Activated CD4-positive, alpha-beta T cell treated with anti-CD3 and anti-CD28 coated beads, Interleukin-2, amount 10 ng/mL, durations not matched to agents 24 days and 14 days (primary cell): ENCODE measurements around the gene DCN. TPM values are rescaled to one million over a fixed set of nuclear protein-coding genes. Genes with fewer than 3 reads are reported as not detected.

Experiments used
- DNase-seq: peaks from one replicate; pipeline ENCODE4 v3.0.0; 2022
- H3K27ac Mint-ChIP-seq: one replicate; pipeline ENCODE4 v1.8.0; 2022; ENCODE audit warnings: mild to moderate bottlenecking, mixed read lengths
- H3K27me3 Mint-ChIP-seq: one replicate; pipeline ENCODE4 v1.8.0; 2022; ENCODE audit warnings: mixed read lengths
- H3K36me3 Mint-ChIP-seq: one replicate; pipeline ENCODE4 v1.8.0; 2022; ENCODE audit warnings: low read depth, mild to moderate bottlenecking, mixed read lengths
- H3K4me1 Mint-ChIP-seq: one replicate; pipeline ENCODE4 v1.8.0; 2021; ENCODE audit warnings: mixed read lengths
- H3K4me3 Mint-ChIP-seq: one replicate; pipeline ENCODE4 v1.8.0; 2022; ENCODE audit warnings: mild to moderate bottlenecking, moderate library complexity, mixed read lengths
- H3K9me3 Mint-ChIP-seq: one replicate; pipeline ENCODE4 v1.8.0; 2021; ENCODE audit warnings: mixed read lengths
- intact Hi-C: fragments of 100-400 bp; cut with micrococcal nuclease; formaldehyde crosslinking; loops from one replicate; pipeline ENCODE4 v1.15.1; 2023
- total RNA-seq: library from RNA; stranded (reverse); gene quantifications from 2 replicates; pipeline ENCODE4 v1.2.3, GENCODE V29; 2022

Gene DCN
- total RNA-seq, 1 donor from 2014 or later = not detected

GRCh38 chr12:91178781-91179180 lies 3.8 kb downstream of the DCN start:
- Mint-ChIP-seq H3K36me3 (no peaks in the 10 kb centered on the region), H3K27me3 (no peaks in the 10 kb centered on the region), H3K9me3 (no peaks in the 10 kb centered on the region), H3K4me1 (peaks cover 2% of the 10 kb centered on the region), H3K27ac (no peak overlapping the region), H3K4me3 (no peak overlapping the region)
- intact Hi-C loops = loop anchor here (5.0 kb wide), 1 partner anchor 149 kb away; no protein-coding TSS in a partner anchor
- DNase-seq = no peak

GRCh38 chr12:91178139-91178561 lies 4.5 kb downstream of the DCN start:
- no peak overlapping the region for H3K27ac Mint-ChIP-seq
- H3K27me3 Mint-ChIP-seq = no peaks in the 10 kb centered on the region
- H3K4me3 Mint-ChIP-seq = no peak overlapping the region
- no peaks in the 10 kb centered on the region for H3K36me3 Mint-ChIP-seq
- intact Hi-C loops = loop anchor here (5.0 kb wide), 1 partner anchor 149 kb away; no protein-coding TSS in a partner anchor
- no peaks in the 10 kb centered on the region for H3K9me3 Mint-ChIP-seq
- DNase-seq = no peak
- H3K4me1 Mint-ChIP-seq = peaks cover 2% of the 10 kb centered on the region

- Mint-ChIP-seq H3K9me3 (no peaks in the 10 kb centered on the region), H3K27ac (no peak overlapping the region), H3K27me3 (no peaks in the 10 kb centered on the region), H3K36me3 (no peaks in the 10 kb centered on the region), H3K4me1 (peaks cover 2% of the 10 kb centered on the region), H3K4me3 (no peak overlapping the region)
- no peak for DNase-seq
- intact Hi-C loops = loop anchor here (5.0 kb wide), 1 partner anchor 150 kb away; no protein-coding TSS in a partner anchor
Observed at GRCh38 chr12:91177381-91177780, 5.2 kb downstream of the DCN start.

GRCh38 chr12:91176915-91177314 lies 5.7 kb downstream of the DCN start:
- Mint-ChIP-seq H3K36me3 (no peaks in the 10 kb centered on the region), H3K27me3 (no peaks in the 10 kb centered on the region), H3K27ac (no peak overlapping the region), H3K4me3 (no peak overlapping the region), H3K9me3 (no peaks in the 10 kb centered on the region), H3K4me1 (peaks cover 2% of the 10 kb centered on the region)
- no peak for DNase-seq
- intact Hi-C loops = loop anchor here (5.0 kb wide), 1 partner anchor 150 kb away; no protein-coding TSS in a partner anchor

GRCh38 chr12:91176358-91176757 lies 6.3 kb downstream of the DCN start:
- Mint-ChIP-seq H3K27me3 (no peaks in the 10 kb centered on the region), H3K27ac (no peak overlapping the region), H3K9me3 (no peaks in the 10 kb centered on the region), H3K4me1 (peaks cover 2% of the 10 kb centered on the region), H3K4me3 (no peak overlapping the region), H3K36me3 (no peaks in the 10 kb centered on the region)
- intact Hi-C loops = loop anchor here (5.0 kb wide), 1 partner anchor 151 kb away; no protein-coding TSS in a partner anchor
- DNase-seq = no peak

GRCh38 chr12:91173124-91173523 lies 9.5 kb downstream of the DCN start:
- H3K27ac Mint-ChIP-seq = no peak overlapping the region
- intact Hi-C loops = no loop called here
- no peaks in the 10 kb centered on the region for H3K27me3 Mint-ChIP-seq
- no peak for DNase-seq
- H3K9me3 Mint-ChIP-seq = no peaks in the 10 kb centered on the region
- no peak overlapping the region for H3K4me3 Mint-ChIP-seq
- no peaks in the 10 kb centered on the region for H3K36me3 Mint-ChIP-seq
- peaks cover under 1% of the 10 kb centered on the region for H3K4me1 Mint-ChIP-seq

- intact Hi-C loops = no loop called here
- Mint-ChIP-seq H3K27ac (no peak overlapping the region), H3K27me3 (no peaks in the 10 kb centered on the region), H3K9me3 (no peaks in the 10 kb centered on the region), H3K4me3 (no peak overlapping the region), H3K36me3 (no peaks in the 10 kb centered on the region), H3K4me1 (no peaks in the 10 kb centered on the region)
- DNase-seq = no peak
Observed at GRCh38 chr12:91172096-91172495, 10.5 kb downstream of the DCN start.

- Mint-ChIP-seq H3K9me3 (no peaks in the 10 kb centered on the region), H3K4me3 (no peak overlapping the region), H3K27me3 (no peaks in the 10 kb centered on the region), H3K36me3 (no peaks in the 10 kb centered on the region), H3K4me1 (no peaks in the 10 kb centered on the region), H3K27ac (no peak overlapping the region)
- DNase-seq = no peak
- intact Hi-C loops = no loop called here
Observed at GRCh38 chr12:91171476-91171875, 11.1 kb downstream of the DCN start.

- Mint-ChIP-seq H3K27ac (no peak overlapping the region), H3K27me3 (no peaks in the 10 kb centered on the region), H3K9me3 (no peaks in the 10 kb centered on the region), H3K36me3 (no peaks in the 10 kb centered on the region), H3K4me3 (no peak overlapping the region), H3K4me1 (no peaks in the 10 kb centered on the region)
- DNase-seq = no peak
- intact Hi-C loops = no loop called here
Observed at GRCh38 chr12:91163116-91163515, 19.5 kb downstream of the DCN start.

GRCh38 chr12:91161009-91161408 lies 21.6 kb downstream of the DCN start:
- H3K4me3 Mint-ChIP-seq = no peak overlapping the region
- no peaks in the 10 kb centered on the region for H3K36me3 Mint-ChIP-seq
- intact Hi-C loops = no loop called here
- no peaks in the 10 kb centered on the region for H3K4me1 Mint-ChIP-seq
- H3K9me3 Mint-ChIP-seq = no peaks in the 10 kb centered on the region
- no peak overlapping the region for H3K27ac Mint-ChIP-seq
- H3K27me3 Mint-ChIP-seq = no peaks in the 10 kb centered on the region
- no peak for DNase-seq

- no peak for DNase-seq
- no peaks in the 10 kb centered on the region for H3K36me3 Mint-ChIP-seq
- no peak overlapping the region for H3K27ac Mint-ChIP-seq
- H3K4me1 Mint-ChIP-seq = no peaks in the 10 kb centered on the region
- H3K27me3 Mint-ChIP-seq = no peaks in the 10 kb centered on the region
- H3K9me3 Mint-ChIP-seq = no peaks in the 10 kb centered on the region
- H3K4me3 Mint-ChIP-seq = no peak overlapping the region
- intact Hi-C loops = no loop called here
Observed at GRCh38 chr12:91155990-91156389, 26.6 kb downstream of the DCN start.

- no peak overlapping the region for H3K4me3 Mint-ChIP-seq
- no peak overlapping the region for H3K27ac Mint-ChIP-seq
- H3K36me3 Mint-ChIP-seq = no peaks in the 10 kb centered on the region
- no peaks in the 10 kb centered on the region for H3K9me3 Mint-ChIP-seq
- intact Hi-C loops = no loop called here
- DNase-seq = no peak
- no peaks in the 10 kb centered on the region for H3K4me1 Mint-ChIP-seq
- H3K27me3 Mint-ChIP-seq = no peaks in the 10 kb centered on the region
Observed at GRCh38 chr12:91154131-91154530, 28.5 kb downstream of the DCN start.

GRCh38 chr12:91144053-91144452 lies 38.6 kb downstream of the DCN start:
- no peak overlapping the region for H3K27ac Mint-ChIP-seq
- H3K9me3 Mint-ChIP-seq = no peaks in the 10 kb centered on the region
- DNase-seq = no peak
- intact Hi-C loops = no loop called here
- H3K4me3 Mint-ChIP-seq = no peak overlapping the region
- H3K27me3 Mint-ChIP-seq = no peaks in the 10 kb centered on the region
- H3K4me1 Mint-ChIP-seq = no peaks in the 10 kb centered on the region
- no peaks in the 10 kb centered on the region for H3K36me3 Mint-ChIP-seq

GRCh38 chr12:91143206-91143605 lies 39.4 kb downstream of the DCN start:
- Mint-ChIP-seq H3K4me1 (no peaks in the 10 kb centered on the region), H3K27me3 (no peaks in the 10 kb centered on the region), H3K36me3 (no peaks in the 10 kb centered on the region), H3K27ac (no peak overlapping the region), H3K9me3 (no peaks in the 10 kb centered on the region), H3K4me3 (no peak overlapping the region)
- DNase-seq = no peak
- intact Hi-C loops = no loop called here

- no peaks in the 10 kb centered on the region for H3K4me1 Mint-ChIP-seq
- no peaks in the 10 kb centered on the region for H3K9me3 Mint-ChIP-seq
- DNase-seq = no peak
- intact Hi-C loops = no loop called here
- no peaks in the 10 kb centered on the region for H3K36me3 Mint-ChIP-seq
- no peak overlapping the region for H3K27ac Mint-ChIP-seq
- H3K4me3 Mint-ChIP-seq = no peak overlapping the region
- no peaks in the 10 kb centered on the region for H3K27me3 Mint-ChIP-seq
Observed at GRCh38 chr12:91142221-91142631, 40.4 kb downstream of the DCN start.
